ENCODE data around the gene ZNF365. TPM values are rescaled to one million over a fixed set of nuclear protein-coding genes. Genes with fewer than 3 reads are reported as not detected.

ZNF365 gene
- total RNA-seq, 1 donor from 2014 or later, result 8.9 TPM

- Histone ChIP-seq H3K4me1 (ENCODE audit: insufficient read depth, low read length) (peaks cover 13% of the 10 kb centered on the region), H3K27me3 (ENCODE audit: insufficient read depth, low read length) (no peaks in the 10 kb centered on the region), H3K36me3 (ENCODE audit: insufficient read depth, low read length) (no peaks in the 10 kb centered on the region), H3K4me2 (ENCODE audit: low read length) (no peak overlapping the region), H3K4me3 (ENCODE audit: insufficient read depth, low read depth, low read length) (no peak overlapping the region), H4K20me1 (ENCODE audit: insufficient read depth, low read length) (no peaks in the 10 kb centered on the region), H3K9ac (ENCODE audit: low read length) (no peak overlapping the region), H2AFZ (ENCODE audit: low read depth, low read length) (no peak overlapping the region), H3K27ac (ENCODE audit: low read depth, low read length) (no peak overlapping the region), H3K9me3 (ENCODE audit: insufficient read depth, low read depth, low read length) (no peaks in the 10 kb centered on the region), H3K79me2 (ENCODE audit: insufficient read depth, low read length) (no peaks in the 10 kb centered on the region)
- Mint-ChIP-seq H3K27me3 (ENCODE audit: low read depth, unreplicated experiment) (no peaks in the 10 kb centered on the region), H3K9me3 (ENCODE audit: unreplicated experiment) (peaks cover 5% of the 10 kb centered on the region), H3K4me3 (ENCODE audit: unreplicated experiment) (no peak overlapping the region), H3K4me1 (ENCODE audit: low read depth, unreplicated experiment) (peaks cover 47% of the 10 kb centered on the region), H3K36me3 (ENCODE audit: low read depth, unreplicated experiment) (peaks cover 7% of the 10 kb centered on the region), H3K27ac (ENCODE audit: unreplicated experiment) (no peak overlapping the region)
- peak; percentile 34 for FAIRE-seq
- no peak for TF ChIP-seq EZH2 (IDR thresholded peaks at IDR 0.05; ENCODE audit: insufficient read depth, low read length)
- TF ChIP-seq, protein P1, sequence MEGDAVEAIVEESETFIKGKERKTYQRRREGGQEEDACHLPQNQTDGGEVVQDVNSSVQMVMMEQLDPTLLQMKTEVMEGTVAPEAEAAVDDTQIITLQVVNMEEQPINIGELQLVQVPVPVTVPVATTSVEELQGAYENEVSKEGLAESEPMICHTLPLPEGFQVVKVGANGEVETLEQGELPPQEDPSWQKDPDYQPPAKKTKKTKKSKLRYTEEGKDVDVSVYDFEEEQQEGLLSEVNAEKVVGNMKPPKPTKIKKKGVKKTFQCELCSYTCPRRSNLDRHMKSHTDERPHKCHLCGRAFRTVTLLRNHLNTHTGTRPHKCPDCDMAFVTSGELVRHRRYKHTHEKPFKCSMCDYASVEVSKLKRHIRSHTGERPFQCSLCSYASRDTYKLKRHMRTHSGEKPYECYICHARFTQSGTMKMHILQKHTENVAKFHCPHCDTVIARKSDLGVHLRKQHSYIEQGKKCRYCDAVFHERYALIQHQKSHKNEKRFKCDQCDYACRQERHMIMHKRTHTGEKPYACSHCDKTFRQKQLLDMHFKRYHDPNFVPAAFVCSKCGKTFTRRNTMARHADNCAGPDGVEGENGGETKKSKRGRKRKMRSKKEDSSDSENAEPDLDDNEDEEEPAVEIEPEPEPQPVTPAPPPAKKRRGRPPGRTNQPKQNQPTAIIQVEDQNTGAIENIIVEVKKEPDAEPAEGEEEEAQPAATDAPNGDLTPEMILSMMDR (IDR thresholded peaks at IDR 0.05; ENCODE audit: insufficient read depth, low read depth, low read length), result no peak
- no peak for DNase-seq (ENCODE audit: low read depth)
Measured at GRCh38 chr10:62390497-62391176, 16.5 kb downstream of the ZNF365 start.

DNA sequence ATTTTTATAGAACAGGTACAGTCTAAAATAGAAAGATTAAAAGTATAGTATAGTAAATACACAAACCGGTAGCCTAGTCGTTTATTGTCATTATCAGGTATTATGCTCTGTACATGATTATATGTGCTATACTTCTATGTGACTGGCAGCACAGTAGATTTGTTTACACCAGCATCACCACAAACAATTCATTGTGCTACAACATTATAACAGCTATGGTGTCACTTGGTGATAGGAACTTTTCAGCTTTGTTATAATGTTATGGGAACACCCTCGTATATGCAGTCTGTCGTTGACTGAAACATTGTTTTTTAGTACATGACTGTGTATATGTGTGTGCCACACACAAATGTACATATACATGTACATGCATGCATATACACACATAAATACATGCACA, 19.1 kb downstream of the ZNF365 start:
- Histone ChIP-seq H3K9me3 (ENCODE audit: insufficient read depth, low read depth, low read length) (no peaks in the 10 kb centered on the region), H3K4me2 (ENCODE audit: low read length) (no peak overlapping the region), H4K20me1 (ENCODE audit: insufficient read depth, low read length) (no peaks in the 10 kb centered on the region), H2AFZ (ENCODE audit: low read depth, low read length) (no peak overlapping the region), H3K9ac (ENCODE audit: low read length) (no peak overlapping the region), H3K27me3 (ENCODE audit: insufficient read depth, low read length) (no peaks in the 10 kb centered on the region), H3K36me3 (ENCODE audit: insufficient read depth, low read length) (no peaks in the 10 kb centered on the region), H3K27ac (ENCODE audit: low read depth, low read length) (no peak overlapping the region), H3K4me3 (ENCODE audit: insufficient read depth, low read depth, low read length) (no peak overlapping the region), H3K79me2 (ENCODE audit: insufficient read depth, low read length) (no peaks in the 10 kb centered on the region), H3K4me1 (ENCODE audit: insufficient read depth, low read length) (no peaks in the 10 kb centered on the region)
- TF ChIP-seq, protein P1 (IDR thresholded peaks at IDR 0.05; ENCODE audit: insufficient read depth, low read depth, low read length), result no peak
- TF ChIP-seq EZH2 (IDR thresholded peaks at IDR 0.05; ENCODE audit: insufficient read depth, low read length), result no peak
- Mint-ChIP-seq H3K4me1 (ENCODE audit: low read depth, unreplicated experiment) (peaks cover 27% of the 10 kb centered on the region), H3K9me3 (ENCODE audit: unreplicated experiment) (peaks cover 4% of the 10 kb centered on the region), H3K27me3 (ENCODE audit: low read depth, unreplicated experiment) (no peaks in the 10 kb centered on the region), H3K36me3 (ENCODE audit: low read depth, unreplicated experiment) (peaks cover 7% of the 10 kb centered on the region), H3K4me3 (ENCODE audit: unreplicated experiment) (no peak overlapping the region), H3K27ac (ENCODE audit: unreplicated experiment) (no peak overlapping the region)
- no peak for DNase-seq (ENCODE audit: low read depth)
- FAIRE-seq, result no peak

DNA sequence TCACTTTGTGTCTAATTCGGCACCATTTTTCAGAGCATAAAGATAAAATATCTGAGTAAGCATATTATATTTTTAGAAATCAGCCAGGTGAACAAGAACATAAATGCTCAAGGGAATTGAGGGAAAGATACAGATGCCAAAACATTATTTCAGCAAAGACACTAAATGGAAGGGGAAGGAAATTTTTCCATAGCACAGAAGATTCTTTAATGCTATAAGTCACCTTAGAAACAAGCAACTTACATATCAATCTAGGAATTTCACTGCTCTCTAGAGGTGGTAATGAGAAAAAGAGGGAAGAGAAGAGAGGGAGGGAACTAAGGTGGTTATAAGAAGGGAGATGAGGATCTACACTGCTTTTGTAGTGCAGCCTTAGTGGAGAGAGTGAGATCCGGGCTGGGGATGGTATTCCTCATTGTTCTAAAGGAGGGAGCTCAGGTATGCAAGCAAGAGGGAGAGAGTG, 20.4 kb downstream of the ZNF365 start:
- Histone ChIP-seq H4K20me1 (ENCODE audit: insufficient read depth, low read length) (no peaks in the 10 kb centered on the region), H3K4me3 (ENCODE audit: insufficient read depth, low read depth, low read length) (no peak overlapping the region), H3K9ac (ENCODE audit: low read length) (no peak overlapping the region), H3K27ac (ENCODE audit: low read depth, low read length) (no peak overlapping the region), H3K27me3 (ENCODE audit: insufficient read depth, low read length) (no peaks in the 10 kb centered on the region), H3K4me2 (ENCODE audit: low read length) (no peak overlapping the region), H3K36me3 (ENCODE audit: insufficient read depth, low read length) (no peaks in the 10 kb centered on the region), H3K4me1 (ENCODE audit: insufficient read depth, low read length) (peaks cover 8% of the 10 kb centered on the region), H3K9me3 (ENCODE audit: insufficient read depth, low read depth, low read length) (no peaks in the 10 kb centered on the region), H3K79me2 (ENCODE audit: insufficient read depth, low read length) (no peaks in the 10 kb centered on the region), H2AFZ (ENCODE audit: low read depth, low read length) (no peak overlapping the region)
- DNase-seq (ENCODE audit: low read depth) (no peak), FAIRE-seq (no peak)
- TF ChIP-seq, protein P1 (IDR thresholded peaks at IDR 0.05; ENCODE audit: insufficient read depth, low read depth, low read length), result no peak
- TF ChIP-seq EZH2 (IDR thresholded peaks at IDR 0.05; ENCODE audit: insufficient read depth, low read length), result no peak
- Mint-ChIP-seq H3K36me3 (ENCODE audit: low read depth, unreplicated experiment) (peaks cover 10% of the 10 kb centered on the region), H3K4me3 (ENCODE audit: unreplicated experiment) (no peak overlapping the region), H3K27ac (ENCODE audit: unreplicated experiment) (no peak overlapping the region), H3K4me1 (ENCODE audit: low read depth, unreplicated experiment) (peaks cover 33% of the 10 kb centered on the region), H3K9me3 (ENCODE audit: unreplicated experiment) (peaks cover 4% of the 10 kb centered on the region), H3K27me3 (ENCODE audit: low read depth, unreplicated experiment) (no peaks in the 10 kb centered on the region)
